Dermis microvascular lymphatic vessel endothelial cell (primary cell): ENCODE results near the gene UPK2. TPM values are rescaled to one million over a fixed set of nuclear protein-coding genes. Genes with fewer than 3 reads are reported as not detected.
"Not testable (repeated sequence)": the region's sequence is repeated elsewhere in the genome, so short reads cannot be mapped to it uniquely, and the experiment has no call there.

Source experiments
- DNase-seq, 2 donors: peaks; one replicate each; pipeline versions ENCODE4 v3.0.0 to v3.0.0-alpha.2; 2010; ENCODE audit warnings: low read depth in 2 of 2
- total RNA-seq: library from RNA; depleted of rRNA; stranded (reverse); fragments of >200 nt; gene quantifications from 2 replicates; pipeline ENCODE4 v1.2.1, GENCODE V29; 2014

UPK2 gene
- total RNA-seq, 1 donor from 2014 or later = not detected

- DNase-seq = no peak
Measured at GRCh38 chr11:118935376-118935775, 20.7 kb upstream of the UPK2 start.

GRCh38 chr11:118938491-118939403 lies 17.4 kb upstream of the UPK2 start:
- DNase-seq = no peak

GRCh38 chr11:118939404-118939915 lies 16.6 kb upstream of the UPK2 start:
- no peak for DNase-seq

GRCh38 chr11:118939953-118940598 lies 16.0 kb upstream of the UPK2 start:
- peak in 1 of 2 donors; percentile 32 for DNase-seq

- no peak for DNase-seq
Measured at GRCh38 chr11:118947091-118947490, 9.0 kb upstream of the UPK2 start.

- DNase-seq = no peak
Measured at GRCh38 chr11:118948000-118948399, 8.1 kb upstream of the UPK2 start.

- no peak for DNase-seq
Measured at GRCh38 chr11:118953265-118953664, 2.8 kb upstream of the UPK2 start.

- not testable (repeated sequence) for DNase-seq
Measured at GRCh38 chr11:118953976-118954375, 2.1 kb upstream of the UPK2 start.

- DNase-seq = no peak
Measured at GRCh38 chr11:118956847-118957469, 860 bp downstream of the UPK2 start.

- no peak for DNase-seq
Measured at GRCh38 chr11:118957549-118957948, 1.5 kb downstream of the UPK2 start.

GRCh38 chr11:118957968-118958367 lies 1.9 kb downstream of the UPK2 start:
- DNase-seq = no peak

GRCh38 chr11:118958577-118958976 lies 2.5 kb downstream of the UPK2 start:
- DNase-seq = no peak

GRCh38 chr11:118961189-118961588 lies 5.1 kb downstream of the UPK2 start:
- no peak for DNase-seq

GRCh38 chr11:118961591-118961990 lies 5.5 kb downstream of the UPK2 start:
- DNase-seq = no peak

- not testable (repeated sequence) for DNase-seq
Measured at GRCh38 chr11:118969508-118969907, 13.4 kb downstream of the UPK2 start.

GRCh38 chr11:118971646-118972045 lies 15.5 kb downstream of the UPK2 start, which contains the start of gene FOXR1:
Gene FOXR1 (plus strand): TSS chr11:118971761. CDS start chr11:118971932, 171 bp downstream.
- no peak for DNase-seq

- DNase-seq = no peak
Measured at GRCh38 chr11:118973985-118974384, 17.9 kb downstream of the UPK2 start.

- no peak for DNase-seq
Measured at GRCh38 chr11:118975771-118976709, 19.9 kb downstream of the UPK2 start.

GRCh38 chr11:118979434-118979833 lies 23.3 kb downstream of the UPK2 start:
- DNase-seq = no peak

GRCh38 chr11:118980191-118980881 lies 24.2 kb downstream of the UPK2 start:
- DNase-seq = no peak
